T-helper 1 cell treated with Interleukin-12 subunit alpha and Interleukin-12 subunit beta and Interleukin-4 antibody, amounts not matched to agents 30 ng/mL and 1 ng/mL, for 36 hours (primary cell): ENCODE data around the gene TOMT. TPM values are rescaled to one million over a fixed set of nuclear protein-coding genes. Genes with fewer than 3 reads are reported as not detected.

Source experiments
- intact Hi-C: fragments of 100-400 bp; cut with micrococcal nuclease; formaldehyde crosslinking; loops from one replicate; pipeline ENCODE4 v1.15.1; 2024
- total RNA-seq: library from RNA; stranded (reverse); gene quantifications from 2 replicates; pipeline ENCODE4 v1.2.3, GENCODE V29; 2022

TOMT gene
- total RNA-seq, result not detected in 2 replicates

- intact Hi-C loops, result no loop called here
Measured at GRCh38 chr11:72105888-72106287, at the start of gene TOMT. TSS of gene TOMT (plus strand) at chr11:72105924. CDS start at chr11:72105952, 28 bp downstream.

- intact Hi-C loops, result no loop called here
Measured at GRCh38 chr11:72058416-72059034, 47.2 kb upstream of the TOMT start.

- intact Hi-C loops, result no loop called here
Measured at GRCh38 chr11:72061739-72062396, 43.9 kb upstream of the TOMT start.

- intact Hi-C loops, result no loop called here
Measured at GRCh38 chr11:72066855-72067254, 38.9 kb upstream of the TOMT start.

GRCh38 chr11:72067266-72067665 is 38.5 kb upstream of the TOMT start:
- intact Hi-C loops, result no loop called here

- intact Hi-C loops, result no loop called here
Measured at GRCh38 chr11:72067676-72068075, 38.0 kb upstream of the TOMT start.

GRCh38 chr11:72069200-72069599 is 36.5 kb upstream of the TOMT start:
- intact Hi-C loops, result no loop called here

- intact Hi-C loops, result no loop called here
Measured at GRCh38 chr11:72069787-72070251, 35.9 kb upstream of the TOMT start.

- intact Hi-C loops, result no loop called here
Measured at GRCh38 chr11:72070491-72070890, 35.2 kb upstream of the TOMT start.

- intact Hi-C loops, result no loop called here
Measured at GRCh38 chr11:72072348-72072747, 33.4 kb upstream of the TOMT start.

- intact Hi-C loops, result no loop called here
Measured at GRCh38 chr11:72075109-72075508, 30.6 kb upstream of the TOMT start.

- intact Hi-C loops, result no loop called here
Measured at GRCh38 chr11:72075756-72076155, 30.0 kb upstream of the TOMT start.

- intact Hi-C loops, result no loop called here
Measured at GRCh38 chr11:72078477-72078876, 27.2 kb upstream of the TOMT start.

GRCh38 chr11:72079819-72080325 is 25.9 kb upstream of the TOMT start:
- intact Hi-C loops, result loop anchor here (1.0 to 5.0 kb wide), 12 partner anchors 11 to 1062 kb away; partner anchors contain the start of genes ANAPC15, ATG16L2, CLPB and DHCR7

- intact Hi-C loops, result loop anchor here (1.0 to 5.0 kb wide), 12 partner anchors 11 to 1062 kb away; partner anchors contain the start of genes ANAPC15, ATG16L2, CLPB and DHCR7
Measured at GRCh38 chr11:72080326-72081183, 25.2 kb upstream of the TOMT start, which contains the start of the genes LRRC51 and NUMA1. TSS of gene LRRC51 (plus strand) at chr11:72080850. CDS start at chr11:72089084, 8,234 bp downstream. TSS of gene NUMA1 (minus strand) at chr11:72080542. CDS start at chr11:72035943, 44,599 bp downstream.

- intact Hi-C loops, result loop anchor here (2.0 to 5.0 kb wide), 3 partner anchors 632 to 1061 kb away; partner anchors contain the start of genes ATG16L2, DHCR7 and FCHSD2
Measured at GRCh38 chr11:72081184-72081644, 24.5 kb upstream of the TOMT start.

- intact Hi-C loops, result loop anchor here (2.0 to 5.0 kb wide), 3 partner anchors 633 to 1060 kb away; partner anchors contain the start of genes ATG16L2, DHCR7 and FCHSD2
Measured at GRCh38 chr11:72081821-72082453, 23.8 kb upstream of the TOMT start.

- intact Hi-C loops, result loop anchor here (5.0 kb wide), 1 partner anchor 1059 kb away; the partner anchor contains the start of gene FCHSD2
Measured at GRCh38 chr11:72083414-72083813, 22.3 kb upstream of the TOMT start.

GRCh38 chr11:72084076-72084475 is 21.6 kb upstream of the TOMT start:
- intact Hi-C loops, result loop anchor here (5.0 kb wide), 1 partner anchor 1058 kb away; the partner anchor contains the start of gene FCHSD2

GRCh38 chr11:72084965-72085364 is 20.8 kb upstream of the TOMT start:
- intact Hi-C loops, result loop anchor here (5.0 kb wide), 1 partner anchor 1057 kb away; the partner anchor contains the start of gene FCHSD2
